Astrocyte of the spinal cord (primary cell): ENCODE measurements around the gene SFXN5.

Experiments used
- DNase-seq: peaks from one replicate; pipeline ENCODE4 v3.0.0; 2011; ENCODE audit warnings: low read depth, low spot score
- H3K4me3 ChIP-seq: 2 replicates; pipeline ENCODE4 v1.5.1; 2011; ENCODE audit warnings: low read depth, mild to moderate bottlenecking, low read length, moderate library complexity
- in situ Hi-C: cut with HindIII; loops from 2 replicates; pipeline ENCODE4 v1.10.0; 2017; ENCODE audit warnings: low sequenced_read_pairs
- TF ChIP-seq, protein P1 (sequence below): IDR thresholded peaks from 2 replicates; pipeline ENCODE4 v1.5.1; 2012; ENCODE audit warnings: low read depth, mild to moderate bottlenecking, low read length, inconsistent platforms

SFXN5 gene

DNA sequence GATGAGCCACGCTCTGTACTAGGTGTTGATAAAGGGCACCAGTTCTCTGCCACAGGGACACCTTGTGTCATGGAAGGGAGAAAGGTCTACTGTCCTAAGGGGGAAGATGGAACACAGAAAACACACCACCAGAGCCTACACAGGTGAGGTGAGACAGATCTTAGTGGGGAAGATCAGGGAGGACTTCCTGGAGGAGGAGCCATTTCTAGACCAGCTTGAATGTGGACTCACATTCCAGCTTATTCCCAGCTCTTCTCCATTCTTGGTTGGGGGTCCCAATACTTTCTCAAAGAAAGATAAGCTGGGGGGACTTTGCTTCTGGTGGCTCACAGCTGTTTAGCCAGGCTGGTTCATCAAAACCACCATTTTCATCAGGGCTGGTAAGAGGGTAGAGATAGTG, 118.0 kb downstream of the SFXN5 start:
- no peak overlapping the region for H3K4me3 ChIP-seq
- TF ChIP-seq, protein P1, sequence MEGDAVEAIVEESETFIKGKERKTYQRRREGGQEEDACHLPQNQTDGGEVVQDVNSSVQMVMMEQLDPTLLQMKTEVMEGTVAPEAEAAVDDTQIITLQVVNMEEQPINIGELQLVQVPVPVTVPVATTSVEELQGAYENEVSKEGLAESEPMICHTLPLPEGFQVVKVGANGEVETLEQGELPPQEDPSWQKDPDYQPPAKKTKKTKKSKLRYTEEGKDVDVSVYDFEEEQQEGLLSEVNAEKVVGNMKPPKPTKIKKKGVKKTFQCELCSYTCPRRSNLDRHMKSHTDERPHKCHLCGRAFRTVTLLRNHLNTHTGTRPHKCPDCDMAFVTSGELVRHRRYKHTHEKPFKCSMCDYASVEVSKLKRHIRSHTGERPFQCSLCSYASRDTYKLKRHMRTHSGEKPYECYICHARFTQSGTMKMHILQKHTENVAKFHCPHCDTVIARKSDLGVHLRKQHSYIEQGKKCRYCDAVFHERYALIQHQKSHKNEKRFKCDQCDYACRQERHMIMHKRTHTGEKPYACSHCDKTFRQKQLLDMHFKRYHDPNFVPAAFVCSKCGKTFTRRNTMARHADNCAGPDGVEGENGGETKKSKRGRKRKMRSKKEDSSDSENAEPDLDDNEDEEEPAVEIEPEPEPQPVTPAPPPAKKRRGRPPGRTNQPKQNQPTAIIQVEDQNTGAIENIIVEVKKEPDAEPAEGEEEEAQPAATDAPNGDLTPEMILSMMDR: no peak
- in situ Hi-C loops: no loop called here
- no peak for DNase-seq

DNA sequence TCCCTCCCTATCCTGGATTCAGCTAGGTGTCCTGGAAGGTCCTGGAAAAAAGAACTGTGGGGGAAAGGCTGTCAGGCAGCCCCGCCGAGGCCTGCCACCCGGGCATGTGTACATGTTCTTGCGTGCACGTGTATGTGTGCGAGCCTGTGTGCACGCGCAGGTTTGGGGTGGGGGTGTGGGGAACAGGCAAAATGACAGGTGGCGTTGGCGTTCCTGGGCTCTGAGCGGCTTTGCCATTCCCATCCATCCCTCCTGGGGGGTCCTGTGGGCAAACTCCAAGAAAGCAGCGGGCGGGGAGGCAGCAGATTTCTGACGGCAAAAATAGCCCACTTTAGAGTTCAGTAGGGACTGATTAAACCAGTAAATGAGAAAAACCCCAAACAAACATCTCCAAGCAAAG, 118.6 kb downstream of the SFXN5 start:
- DNase-seq: no peak
- TF ChIP-seq, protein P1: no peak
- in situ Hi-C loops: no loop called here
- H3K4me3 ChIP-seq: no peak overlapping the region

DNA sequence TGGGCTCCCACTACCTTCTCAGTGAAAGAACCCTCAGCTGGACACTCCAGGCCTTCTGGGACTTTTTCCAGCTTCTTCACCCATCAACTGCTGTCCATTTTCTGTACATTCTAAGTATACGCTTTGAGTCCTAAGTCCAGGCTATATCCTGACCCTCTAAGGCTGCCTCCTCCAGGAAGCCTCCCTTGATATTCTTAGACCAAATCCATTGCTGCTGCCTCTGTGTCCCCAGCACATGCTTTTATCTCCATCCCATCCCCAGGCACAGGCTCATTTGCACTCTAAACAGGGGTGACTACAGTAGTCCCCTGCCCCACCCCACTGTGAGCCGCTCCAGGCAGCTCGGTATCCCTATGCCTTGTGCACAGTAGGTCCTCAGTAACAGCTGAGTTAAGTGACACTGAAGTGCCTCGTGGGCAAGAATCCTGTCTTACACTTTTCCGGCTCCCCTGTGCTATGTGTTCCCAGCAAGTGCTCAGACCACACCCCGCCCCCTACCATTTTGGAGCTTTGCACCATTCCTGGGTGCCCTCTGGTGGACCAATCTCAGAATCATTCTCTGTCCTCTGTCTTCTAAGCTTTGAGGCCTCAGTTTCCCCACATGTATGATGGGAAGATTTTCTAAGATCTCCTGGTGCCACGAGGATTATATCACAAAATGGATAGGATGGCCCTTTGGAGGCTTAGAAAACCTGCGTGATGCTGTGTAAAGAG, 119.2 kb downstream of the SFXN5 start:
- no peak overlapping the region for H3K4me3 ChIP-seq
- TF ChIP-seq, protein P1: no peak
- in situ Hi-C loops: no loop called here
- no peak for DNase-seq

DNA sequence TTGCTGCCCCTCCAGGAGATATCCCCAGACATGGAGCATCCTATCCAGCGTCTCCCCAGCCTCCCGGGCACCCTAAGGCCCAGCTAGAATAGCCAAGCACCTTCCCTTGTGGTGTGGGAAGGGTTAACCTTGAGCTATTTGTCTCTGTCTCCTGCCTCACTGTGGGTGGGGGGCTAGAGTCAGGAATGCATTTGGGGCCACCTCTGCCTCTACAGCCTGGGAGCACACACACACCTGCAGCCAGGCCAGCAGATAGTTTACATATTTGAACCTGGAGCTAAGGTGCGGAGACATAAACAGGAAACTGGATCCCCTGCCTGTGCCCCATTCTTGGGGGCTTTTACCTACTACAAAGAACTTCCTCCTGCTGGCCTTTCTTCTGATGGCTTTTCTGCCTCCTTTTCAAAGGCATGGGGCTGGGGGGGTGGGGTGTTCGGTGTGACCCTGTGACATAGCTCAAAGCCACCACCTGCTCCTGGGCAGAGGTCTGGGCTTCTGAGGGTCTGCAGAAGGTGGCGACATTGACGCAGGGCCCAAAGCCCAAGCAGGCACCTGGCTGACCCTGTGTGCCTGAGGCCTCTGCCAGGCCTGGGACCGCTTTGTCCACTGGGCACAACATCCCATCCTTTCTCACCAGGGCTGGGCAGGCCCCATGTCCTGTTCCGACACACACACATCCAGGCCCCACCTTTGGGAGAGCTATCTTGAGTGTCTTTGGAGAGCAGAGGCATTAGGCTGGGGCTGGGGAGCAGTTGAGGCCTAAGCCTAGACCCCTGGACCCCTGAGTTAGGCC, 120.0 kb downstream of the SFXN5 start:
- H3K4me3 ChIP-seq: no peak overlapping the region
- in situ Hi-C loops: no loop called here
- TF ChIP-seq, protein P1: no peak
- DNase-seq: no peak

DNA sequence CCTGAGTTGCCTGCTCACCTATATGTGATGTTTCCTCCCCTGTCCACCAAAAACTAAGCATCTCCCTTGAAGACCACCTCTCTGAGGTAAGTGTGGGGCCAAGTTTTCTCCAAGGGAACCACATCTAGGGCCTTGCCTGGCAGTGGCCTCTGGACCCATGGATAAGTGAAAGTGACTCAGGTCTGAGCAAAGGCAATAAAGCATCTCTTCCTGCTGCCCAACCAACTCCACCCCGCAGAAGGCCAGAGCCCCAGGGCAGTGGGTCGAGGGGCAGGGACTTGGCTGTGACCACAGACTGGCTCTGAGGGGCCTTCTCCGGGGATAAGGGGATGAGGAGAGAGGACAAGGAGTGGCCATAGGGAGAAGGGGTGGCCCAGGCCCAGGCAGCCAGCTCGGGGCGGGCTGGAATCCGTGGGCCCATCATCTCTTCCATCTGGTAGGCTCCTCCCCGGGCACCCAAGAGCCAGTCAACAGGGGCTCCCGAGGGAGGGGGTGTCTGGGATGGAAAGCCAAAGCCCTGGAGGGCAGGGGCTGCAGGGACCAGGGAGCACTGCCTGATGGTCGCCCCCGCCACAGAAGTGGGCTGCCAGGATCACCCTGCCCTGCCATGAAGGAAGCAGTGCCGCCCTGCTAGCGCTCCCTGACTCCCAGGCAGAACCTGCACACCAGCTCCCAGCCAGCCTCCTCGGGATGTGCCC, 120.8 kb downstream of the SFXN5 start:
- DNase-seq: no peak
- TF ChIP-seq, protein P1: no peak
- in situ Hi-C loops: no loop called here
- H3K4me3 ChIP-seq: no peak overlapping the region

DNA sequence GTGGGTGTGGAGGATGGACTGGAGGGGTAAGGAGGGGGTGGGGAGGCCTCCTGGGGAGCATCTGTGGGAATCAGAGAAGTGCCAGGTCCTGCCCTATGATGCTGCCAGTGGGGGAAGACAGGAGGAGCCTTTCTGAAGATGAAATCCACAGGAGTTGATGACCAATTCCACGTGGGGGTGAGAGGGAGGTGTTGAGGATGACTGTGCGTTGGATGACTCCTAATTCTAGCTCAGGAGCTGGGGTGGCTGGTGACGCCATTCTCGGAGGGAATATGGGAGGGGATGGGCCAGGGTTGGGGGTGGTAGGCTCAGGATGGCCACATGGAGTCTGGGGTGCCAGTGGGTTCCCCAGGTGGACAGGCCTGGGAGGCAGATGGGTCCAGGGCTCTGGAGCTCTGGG, 121.9 kb downstream of the SFXN5 start:
- in situ Hi-C loops: no loop called here
- DNase-seq: no peak
- no peak overlapping the region for H3K4me3 ChIP-seq
- TF ChIP-seq, protein P1: no peak
